ENCODE data around the gene TRIM67.
"Not testable (repeated sequence)": the region's sequence is repeated elsewhere in the genome, so short reads cannot be mapped to it uniquely, and the experiment has no call there.

Gene TRIM67

GRCh38 chr1:231161667-231162296, at the start of gene TRIM67:
TSS of gene TRIM67 (plus strand) at chr1:231162058. CDS start at chr1:231162970, 912 bp downstream.
- DNase-seq, result no peak

GRCh38 chr1:231116738-231117137, 45.1 kb upstream of the TRIM67 start:
- no peak for DNase-seq

- no peak for DNase-seq
These were observed 43.0 kb upstream of the TRIM67 start for GRCh38 chr1:231118704-231119453.

- DNase-seq, result no peak
These were observed 40.3 kb upstream of the TRIM67 start for GRCh38 chr1:231121533-231121932.

- DNase-seq, result no peak
These were observed 39.7 kb upstream of the TRIM67 start for GRCh38 chr1:231122143-231122542.

- no peak for DNase-seq
These were observed 37.1 kb upstream of the TRIM67 start for GRCh38 chr1:231124746-231125145.

- no peak for DNase-seq
These were observed 35.8 kb upstream of the TRIM67 start for GRCh38 chr1:231125972-231126580.

GRCh38 chr1:231127106-231127505, 34.8 kb upstream of the TRIM67 start:
- not testable (repeated sequence) for DNase-seq

- not testable (repeated sequence) for DNase-seq
These were observed 33.4 kb upstream of the TRIM67 start for GRCh38 chr1:231128471-231128870.

GRCh38 chr1:231130544-231130943, 31.3 kb upstream of the TRIM67 start:
- DNase-seq, result no peak

- not testable (repeated sequence) for DNase-seq
These were observed 29.3 kb upstream of the TRIM67 start for GRCh38 chr1:231132591-231132990.

- no peak for DNase-seq
These were observed 27.2 kb upstream of the TRIM67 start for GRCh38 chr1:231134624-231135023.

- no peak for DNase-seq
These were observed 23.6 kb upstream of the TRIM67 start for GRCh38 chr1:231138236-231138635.

- DNase-seq, result no peak
These were observed 22.7 kb upstream of the TRIM67 start for GRCh38 chr1:231139125-231139649.

- DNase-seq, result no peak
These were observed 21.9 kb upstream of the TRIM67 start for GRCh38 chr1:231139659-231140654.

GRCh38 chr1:231144416-231145193, 17.3 kb upstream of the TRIM67 start:
- DNase-seq, result no peak

- DNase-seq, result no peak
These were observed 14.0 kb upstream of the TRIM67 start for GRCh38 chr1:231147896-231148295.

GRCh38 chr1:231151811-231152210, 10.0 kb upstream of the TRIM67 start:
- DNase-seq, result no peak

GRCh38 chr1:231153726-231154125, 8.1 kb upstream of the TRIM67 start:
- no peak for DNase-seq

- DNase-seq, result no peak
These were observed 6.0 kb upstream of the TRIM67 start for GRCh38 chr1:231155808-231156207.

GRCh38 chr1:231157311-231157710, 4.5 kb upstream of the TRIM67 start:
- DNase-seq, result no peak

- DNase-seq, result not testable (repeated sequence)
These were observed 3.7 kb upstream of the TRIM67 start for GRCh38 chr1:231158141-231158540.
